Thymus (tissue), 11 donors: ENCODE measurements around the gene MYOM1. TPM values are rescaled to one million over a fixed set of nuclear protein-coding genes. Genes with fewer than 3 reads are reported as not detected.

ENCODE experiments used
- DNase-seq, 9 donors: peaks; one replicate each; pipeline ENCODE4 v3.0.0-alpha.2; 2013; ENCODE audit warnings: low spot score in 9 of 9, low read depth in 6 of 9, missing footprints in 1 of 9
- H3K27ac ChIP-seq, 2 donors: one replicate each; pipeline ENCODE4 v1.5.1; 2013; ENCODE audit warnings: control low read depth in 1 of 2, low read depth in 1 of 2, low read length in 1 of 2, mild to moderate bottlenecking in 1 of 2, moderate library complexity in 1 of 2
- H3K27me3 ChIP-seq, 2 donors: one replicate each; pipeline ENCODE4 v1.5.1; 2013; ENCODE audit warnings: low read length in 1 of 2; ENCODE audit not compliant: control insufficient read depth in 2 of 2, insufficient read depth in 1 of 2
- H3K36me3 ChIP-seq, 2 donors: one replicate each; pipeline ENCODE4 v1.5.1; 2013; ENCODE audit warnings: low read length in 1 of 2, mild to moderate bottlenecking in 1 of 2, moderate library complexity in 1 of 2; ENCODE audit not compliant: control insufficient read depth in 2 of 2, insufficient read depth in 2 of 2
- H3K4me1 ChIP-seq, 2 donors: one replicate each; pipeline ENCODE4 v1.5.1; 2013; ENCODE audit warnings: low read length in 2 of 2; ENCODE audit not compliant: control insufficient read depth in 2 of 2, insufficient read depth in 2 of 2
- H3K4me3 ChIP-seq, 2 donors: one replicate each; pipeline ENCODE4 v1.5.1; 2013; ENCODE audit warnings: low read length in 2 of 2, control low read depth in 1 of 2, mild to moderate bottlenecking in 1 of 2
- H3K9me3 ChIP-seq, 2 donors: one replicate each; pipeline ENCODE4 v1.5.1; 2013; ENCODE audit warnings: low read length in 1 of 2, mild to moderate bottlenecking in 1 of 2; ENCODE audit not compliant: control insufficient read depth in 2 of 2, insufficient read depth in 1 of 2
- WGBS: extraction: QIAGEN DNeasy Blood & Tissue Kit; methylation state at CpG from one replicate; pipeline ENCODE4 v1.1.7; 2013; 5-methylcytosine and 5-hydroxymethylcytosine counted together
- polyA plus RNA-seq: library from polyadenylated mRNA; stranded (reverse); fragments of 200-250 nt; gene quantifications from one replicate; pipeline ENCODE4 v1.2.3, GENCODE V29; 2013
- total RNA-seq: library from RNA; stranded (reverse); fragments of 120-200 nt; gene quantifications from one replicate; pipeline ENCODE4 v1.2.4, GENCODE V29; 2013
- donor health status: healthy.

Gene MYOM1
- total and polyA plus RNA-seq, 2 donors, result 1.1 to 3.3 TPM

DNA sequence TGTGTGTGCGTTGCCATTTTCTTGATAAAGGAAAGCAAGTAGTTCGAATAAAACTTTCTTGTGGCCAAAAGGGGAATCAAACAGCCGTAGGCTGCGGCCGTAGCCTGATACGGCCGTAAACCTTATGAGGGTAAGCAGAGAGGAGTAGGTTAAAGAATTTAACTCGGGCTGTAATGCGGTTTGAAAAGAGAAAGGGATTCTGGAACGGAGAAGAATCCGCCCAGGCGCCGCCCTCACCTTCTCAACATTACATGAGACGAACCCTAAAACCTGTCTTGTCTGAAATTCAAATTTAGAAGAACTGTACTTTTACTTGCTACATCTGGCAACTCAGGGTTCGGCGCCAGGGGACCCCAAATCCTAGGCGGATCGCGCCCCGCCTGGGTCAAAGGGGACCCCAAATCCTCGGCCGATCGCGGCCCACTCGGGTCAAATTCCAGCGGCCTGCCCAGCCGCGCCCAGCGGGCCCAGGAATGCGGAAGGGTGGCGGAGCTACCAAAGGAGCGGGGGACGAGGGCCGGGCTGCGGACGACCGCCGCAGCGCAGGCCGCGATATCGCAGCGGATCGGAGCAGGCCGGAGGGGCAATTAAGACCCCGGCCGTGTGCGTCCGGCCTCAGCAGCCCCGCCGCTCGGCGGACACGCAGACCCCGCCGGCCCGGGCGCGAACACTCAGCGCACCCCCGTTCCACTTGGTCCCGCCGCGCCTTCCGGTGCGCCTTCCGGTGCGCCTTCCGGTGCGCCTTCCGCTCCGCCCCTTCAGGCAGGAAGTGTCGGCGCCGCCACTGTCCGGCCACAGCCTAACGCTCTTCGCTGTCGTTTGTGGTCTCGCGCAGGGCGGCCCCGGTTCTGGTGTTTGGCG, 41.8 kb upstream of the MYOM1 start, which contains the start of gene MYL12B:
Gene MYL12B (plus strand): TSS at position 761 of the 861 bp plus-strand sequence. CDS start 10,766 bp downstream, outside the sequence.
- Histone ChIP-seq H3K4me3 (peak within 1 kb of the TSS; percentile 88), H3K9me3 (no peaks in the 10 kb centered on the region), H3K36me3 (peaks cover 15 to 24% of the 10 kb centered on the region in 2 donors), H3K4me1 (peaks cover 18 to 24% of the 10 kb centered on the region in 2 donors), H3K27ac (peak within 1 kb of the TSS; percentile 95 to 98), H3K27me3 (no peaks in the 10 kb centered on the region)
- DNase-seq, result peak; percentile 54 to 91 (median 73)
- under 1% methylated on average over 84 of the region's 84 CpGs for WGBS

DNA sequence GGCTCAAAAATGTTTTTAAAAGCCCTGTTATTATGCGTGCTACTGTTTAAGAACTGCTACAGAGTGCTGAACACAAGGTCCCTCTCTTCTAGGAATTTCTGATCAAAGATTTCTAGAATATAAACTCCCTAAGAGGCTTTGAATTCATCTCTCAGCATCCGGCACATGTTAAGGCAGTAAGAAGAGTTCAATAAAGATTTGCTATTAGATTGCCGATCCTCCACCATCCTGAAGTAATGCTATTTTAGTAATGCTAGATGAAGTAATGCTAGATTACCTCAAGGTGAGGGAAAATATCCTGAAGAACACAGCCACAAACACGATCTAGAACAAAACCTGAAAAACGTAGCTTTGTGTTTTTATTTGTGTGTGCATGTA, 41.2 kb upstream of the MYOM1 start:
- Histone ChIP-seq H3K9me3 (no peaks in the 10 kb centered on the region), H3K36me3 (peaks cover 15 to 28% of the 10 kb centered on the region in 2 donors), H3K4me3 (peak overlapping the region; percentile 88), H3K4me1 (peaks cover 18 to 22% of the 10 kb centered on the region in 2 donors), H3K27me3 (no peaks in the 10 kb centered on the region), H3K27ac (peak overlapping the region; percentile 95 to 98)
- WGBS, result 17% methylated on average over 5 of the region's 5 CpGs
- DNase-seq, result no peak

DNA sequence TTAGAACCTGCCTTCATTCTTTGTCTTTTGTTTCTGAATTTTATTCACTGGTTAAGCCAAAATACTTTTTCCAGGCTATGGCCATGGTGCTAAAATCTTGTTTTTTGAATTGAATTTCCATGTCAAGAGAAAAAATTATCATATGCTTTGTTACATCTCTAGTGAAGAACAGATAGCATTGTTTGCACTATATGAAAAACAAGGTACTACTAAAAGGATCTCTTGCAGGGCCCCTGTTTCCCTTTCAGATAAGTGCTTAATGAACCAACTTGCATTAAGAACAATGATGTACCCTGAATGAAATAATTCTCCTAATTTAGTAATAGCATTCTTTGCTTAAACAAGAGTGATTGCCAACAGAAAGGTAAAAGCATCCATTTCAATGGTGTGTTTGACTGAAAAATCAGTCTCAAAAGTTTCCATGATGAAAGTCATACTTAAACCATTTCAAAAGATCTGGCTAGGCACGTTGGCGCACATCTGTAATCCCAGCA, 37.9 kb upstream of the MYOM1 start:
- 98% methylated on average over 2 of the region's 2 CpGs for WGBS

DNA sequence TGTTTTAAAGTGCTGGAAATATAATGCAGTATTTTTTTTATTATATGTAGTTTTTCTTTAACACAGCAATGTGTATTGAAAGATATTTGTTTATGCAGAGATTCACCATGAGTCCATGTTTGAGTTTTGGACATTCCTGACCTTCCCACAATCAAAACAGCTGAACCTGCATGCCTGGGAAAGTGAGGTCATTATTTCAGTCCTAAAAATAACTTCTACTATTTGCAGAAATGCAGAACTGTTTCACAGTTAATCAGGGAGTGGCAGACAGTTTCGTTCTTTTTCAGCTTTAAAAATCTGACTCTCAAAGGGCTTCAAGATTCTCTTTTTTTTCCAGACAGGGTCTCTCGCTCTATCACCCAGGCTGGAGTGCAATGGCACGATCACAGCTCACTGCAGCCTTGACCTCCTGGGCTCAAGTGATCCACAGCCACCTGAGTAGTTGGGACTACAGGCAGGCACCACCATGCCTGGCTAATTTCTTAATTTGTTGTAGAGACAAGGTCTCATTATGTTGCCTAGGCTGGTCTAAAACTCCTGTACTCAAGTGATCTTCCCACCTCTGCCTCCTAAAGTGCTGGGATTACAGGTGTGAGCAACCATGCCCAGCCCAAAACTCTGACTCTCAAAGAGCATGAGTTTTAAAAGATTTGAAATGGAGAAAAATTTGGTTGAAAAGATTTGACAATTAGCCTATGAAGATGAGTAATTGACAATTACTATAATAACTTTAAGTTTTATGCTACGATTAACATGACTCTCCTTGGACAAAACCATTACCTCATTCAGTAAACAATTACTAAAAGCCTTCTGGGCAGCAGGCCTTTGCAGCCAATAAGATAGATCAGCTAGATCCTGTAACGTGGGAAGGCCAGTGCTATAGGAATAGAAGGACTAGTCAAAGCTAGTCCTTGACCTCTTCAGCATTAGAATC, 37.2 kb upstream of the MYOM1 start:
- DNase-seq, result no peak
- Histone ChIP-seq H3K9me3 (no peaks in the 10 kb centered on the region), H3K36me3 (peaks cover 34 to 63% of the 10 kb centered on the region in 2 donors), H3K4me1 (peaks cover 7 to 10% of the 10 kb centered on the region in 2 donors), H3K4me3 (no peak overlapping the region), H3K27me3 (no peaks in the 10 kb centered on the region), H3K27ac (no peak overlapping the region)
- 95% methylated on average over 5 of the region's 5 CpGs for WGBS

More for the DNA sequence above, 37.9 kb upstream of the MYOM1 start:
- Histone ChIP-seq H3K9me3 (no peaks in the 10 kb centered on the region), H3K27me3 (no peaks in the 10 kb centered on the region), H3K36me3 (peaks cover 34 to 61% of the 10 kb centered on the region in 2 donors), H3K27ac (no peak overlapping the region), H3K4me1 (peaks cover 7 to 10% of the 10 kb centered on the region in 2 donors), H3K4me3 (no peak overlapping the region)
- no peak for DNase-seq

DNA sequence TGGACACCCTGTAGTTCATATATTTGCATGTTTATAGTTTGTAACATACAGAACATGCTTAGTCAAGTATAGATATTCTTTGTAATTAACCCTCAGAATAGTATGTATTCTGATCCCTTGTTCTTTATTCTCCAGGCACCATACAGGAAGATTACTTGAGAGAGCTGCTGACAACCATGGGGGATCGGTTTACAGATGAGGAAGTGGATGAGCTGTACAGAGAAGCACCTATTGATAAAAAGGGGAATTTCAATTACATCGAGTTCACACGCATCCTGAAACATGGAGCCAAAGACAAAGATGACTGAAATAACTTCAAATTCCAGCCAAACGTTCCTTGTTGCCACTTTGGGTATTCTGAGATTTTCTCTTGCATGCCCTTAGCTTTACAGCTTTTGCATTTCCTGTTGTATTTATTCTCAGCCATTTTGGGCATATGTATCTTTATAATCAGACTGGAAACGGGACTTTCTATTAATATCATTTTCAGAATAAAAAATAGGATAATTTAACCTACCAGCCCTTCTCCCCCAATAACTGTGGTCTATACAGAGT, 35.9 kb upstream of the MYOM1 start:
- WGBS, result 91% methylated on average over 5 of the region's 5 CpGs
- H3K9me3 ChIP-seq, result no peaks in the 10 kb centered on the region
- H3K27ac ChIP-seq, result no peak overlapping the region
- H3K36me3 ChIP-seq, result peaks cover 34 to 63% of the 10 kb centered on the region in 2 donors
- H3K27me3 ChIP-seq, result no peaks in the 10 kb centered on the region
- peaks cover 4 to 7% of the 10 kb centered on the region in 2 donors for H3K4me1 ChIP-seq
- DNase-seq, result no peak
- no peak overlapping the region for H3K4me3 ChIP-seq

DNA sequence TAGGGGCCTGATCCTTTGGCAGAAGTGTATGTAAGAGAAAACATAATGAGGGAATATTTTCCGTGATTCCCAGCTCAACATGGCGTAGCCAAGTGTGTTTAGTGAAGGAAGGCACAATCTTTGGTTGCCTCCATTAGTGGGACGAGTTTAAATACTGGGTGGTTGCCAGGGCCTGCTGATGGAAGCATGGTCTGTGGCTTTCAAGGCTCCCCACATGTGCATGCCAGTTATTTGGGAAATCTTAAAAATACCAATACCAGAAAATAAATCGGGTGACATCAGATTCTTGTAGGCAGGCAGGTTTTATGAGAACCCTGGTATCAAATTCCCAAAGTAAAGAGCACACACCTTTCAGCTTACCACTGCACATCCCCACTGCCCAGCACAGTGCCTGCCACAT, 35.0 kb upstream of the MYOM1 start:
- WGBS, result 97% methylated on average over 4 of the region's 4 CpGs

DNA sequence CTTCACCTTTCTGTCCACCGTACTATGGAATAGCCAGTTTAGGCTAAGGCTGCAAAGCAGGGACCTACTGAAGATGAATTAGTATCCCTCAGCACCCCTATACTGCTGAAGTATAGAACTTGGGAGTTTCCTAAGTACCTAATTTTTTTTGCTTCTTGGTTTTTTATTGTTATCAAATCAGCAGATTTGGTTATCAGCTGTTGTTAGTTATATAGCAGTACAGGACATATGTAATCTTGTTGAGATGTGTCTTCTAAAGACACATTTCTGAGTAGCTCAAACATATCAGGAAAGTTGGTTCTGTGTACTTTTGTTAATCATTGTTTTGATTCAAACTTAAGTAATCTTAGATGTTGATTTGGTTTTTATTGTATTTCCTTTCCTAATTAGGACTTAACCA, 33.1 kb upstream of the MYOM1 start:
- Histone ChIP-seq H3K27me3 (no peaks in the 10 kb centered on the region), H3K36me3 (peaks cover 33 to 58% of the 10 kb centered on the region in 2 donors), H3K4me3 (no peak overlapping the region), H3K27ac (peak overlapping the region in 1 of 2 donors; percentile 18), H3K9me3 (no peaks in the 10 kb centered on the region), H3K4me1 (peaks cover 6 to 9% of the 10 kb centered on the region in 2 donors)
- no peak for DNase-seq
- 99% methylated on average over 1 of the region's 1 CpG for WGBS

More for the DNA sequence above, 35.0 kb upstream of the MYOM1 start:
- peaks cover under 1 to 5% of the 10 kb centered on the region in 2 donors for H3K4me1 ChIP-seq
- peaks cover 37 to 63% of the 10 kb centered on the region in 2 donors for H3K36me3 ChIP-seq
- DNase-seq, result no peak
- H3K27ac ChIP-seq, result no peak overlapping the region
- H3K27me3 ChIP-seq, result no peaks in the 10 kb centered on the region
- H3K9me3 ChIP-seq, result no peaks in the 10 kb centered on the region
- no peak overlapping the region for H3K4me3 ChIP-seq

DNA sequence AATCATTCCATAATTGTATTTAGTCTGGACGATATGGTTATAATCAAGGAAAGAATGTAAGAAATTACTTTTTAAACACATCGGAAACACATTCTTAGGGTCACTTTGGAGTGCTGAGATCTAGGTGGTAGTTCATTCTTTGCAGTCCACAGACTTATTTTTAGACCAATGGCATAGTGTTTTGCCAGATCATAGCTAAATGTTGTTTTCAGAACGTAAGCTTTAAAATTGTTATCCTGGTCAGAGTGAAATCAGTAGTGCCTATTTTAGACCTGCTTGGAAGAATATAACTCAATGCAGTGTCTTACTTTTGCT, 32.2 kb upstream of the MYOM1 start:
- H3K9me3 ChIP-seq, result no peaks in the 10 kb centered on the region
- H3K27ac ChIP-seq, result no peak overlapping the region
- 92% methylated on average over 3 of the region's 3 CpGs for WGBS
- no peaks in the 10 kb centered on the region for H3K27me3 ChIP-seq
- H3K4me3 ChIP-seq, result no peak overlapping the region
- peaks cover 8 to 9% of the 10 kb centered on the region in 2 donors for H3K4me1 ChIP-seq
- H3K36me3 ChIP-seq, result peaks cover 29 to 49% of the 10 kb centered on the region in 2 donors
- DNase-seq, result no peak
